Spleen (tissue), 13 donors: ENCODE data around the gene GTF2I. TPM values are rescaled to one million over a fixed set of nuclear protein-coding genes. Genes with fewer than 3 reads are reported as not detected.

Experiments
- DNase-seq: peaks from one replicate; pipeline ENCODE4 v3.0.0-alpha.2; 2020
- H3K27ac ChIP-seq, 8 donors: fragments of 200-600 bp; sonication (generic) in 7 of 8; 1 replicate in 4 of 8; 2 replicates in 4 of 8; pipeline versions ENCODE4 v1.5.0 to v1.8.0; 2016 to 2021; ENCODE audit warnings: inconsistent platforms in 4 of 8, mild to moderate bottlenecking in 4 of 8, moderate library complexity in 1 of 8
- H3K27me3 ChIP-seq, 7 donors: fragments of 200-600 bp; sonication (generic) in 6 of 7; replicated peaks in 1 of 7; 1 replicate in 4 of 7; 2 replicates in 3 of 7; pipeline versions ENCODE4 v1.5.0 to v1.8.0; 2016 to 2021; ENCODE audit warnings: inconsistent platforms in 3 of 7, mild to moderate bottlenecking in 1 of 7
- H3K36me3 ChIP-seq, 6 donors: fragments of 200-600 bp; sonication (generic) in 5 of 6; 1 replicate in 4 of 6; 2 replicates in 2 of 6; pipeline versions ENCODE4 v1.5.0 to v1.8.0; 2016 to 2021; ENCODE audit warnings: inconsistent platforms in 2 of 6
- H3K4me1 ChIP-seq, 6 donors: fragments of 200-600 bp; sonication (generic) in 5 of 6; 1 replicate in 3 of 6; 2 replicates in 3 of 6; pipeline versions ENCODE4 v1.5.0 to v1.8.0; 2016 to 2021; ENCODE audit warnings: inconsistent platforms in 3 of 6
- H3K4me3 ChIP-seq, 8 donors: fragments of 200-600 bp; sonication (generic) in 7 of 8; 1 replicate in 4 of 8; 2 replicates in 4 of 8; pipeline versions ENCODE4 v1.5.0 to v1.8.0; 2016 to 2021; ENCODE audit warnings: inconsistent platforms in 4 of 8, mild to moderate bottlenecking in 4 of 8, moderate library complexity in 2 of 8
- H3K9me3 ChIP-seq, 8 donors: fragments of 200-600 bp; sonication (generic) in 7 of 8; 1 replicate in 4 of 8; 2 replicates in 4 of 8; pipeline versions ENCODE4 v1.5.0 to v1.8.0; 2016 to 2021; ENCODE audit warnings: inconsistent platforms in 4 of 8
- POLR2A ChIP-seq, 3 donors: fragments of 450-650 bp; IDR thresholded peaks; one replicate each; pipeline ENCODE4 v1.5.1; 2017; ENCODE audit warnings: antibody characterized with exemption in 3 of 3, mild to moderate bottlenecking in 1 of 3
- POLR2AphosphoS5 ChIP-seq, 3 donors: sonication (generic); formaldehyde crosslinking; IDR thresholded peaks; one replicate each; pipeline ENCODE4 v1.5.1; 2017; ENCODE audit warnings: antibody characterized with exemption in 3 of 3
- WGBS, 5 donors: extraction: QIAGEN DNeasy Blood & Tissue Kit in 3 of 5; methylation state at CpG; one replicate each; pipeline versions ENCODE4 v1.1.5 to v1.1.7; 2013 to 2018; 5-methylcytosine and 5-hydroxymethylcytosine counted together
- intact Hi-C: fragments of 100-400 bp; cut with DNase I; formaldehyde crosslinking; loops from one replicate; pipeline ENCODE4 v1.15.0; 2023; ENCODE audit warnings: low total_unique reads
- long read RNA-seq, 2 donors: transcript quantifications; one replicate each; lab custom pipeline, GENCODE V29; 2026
- polyA plus RNA-seq, 3 donors: library from polyadenylated mRNA; stranded (reverse); fragments of 200-250 nt; gene quantifications; one replicate each; pipeline ENCODE4 v1.2.1, GENCODE V29; 2013
- total RNA-seq, 7 donors: library from RNA; depleted of rRNA in 3 of 7; stranded (reverse); fragments of >200 nt in 3 of 7; fragmentation: NEBNext Ultra II Directional in 4 of 7; extraction: Animal tissue kit (Norgen Biotek cat#: 25700) in 4 of 7; gene quantifications; one replicate each; pipeline versions ENCODE4 v1.1.0 to v1.2.1, GENCODE V29; 2016 to 2021
- TF ChIP-seq, protein P1 (sequence below), 11 experiments: fragments of 200-600 bp in 7 of 11; fragments of 450-650 bp in 4 of 11; sonication (generic) in 4 of 11; IDR thresholded peaks in 8 of 11; conservative IDR thresholded peaks in 3 of 11; 1 replicate in 7 of 11; 2 replicates in 4 of 11; pipeline versions ENCODE4 v1.4.0 to v1.8.0; 2016 to 2021; ENCODE audit warnings: antibody characterized with exemption in 11 of 11, inconsistent platforms in 4 of 11, mild to moderate bottlenecking in 1 of 11
- donor health status: healthy with polysubstance abuse.
- donor health status: DM: no; HTN: no; CAD: no; lungs with moderate emphysema.
- donor health status: DM: no; HTN: no; CAD: no.
- donor health status: Bipolar disorder and iron deficiency.
- donor health status: healthy.
- donor health status: DM: no; HTN: no; CAD: no.
- donor health status: DM: yes; HTN: yes; CAD: no.

Gene GTF2I
- 100 to 1,000 TPM; 162 to 257 (median 203) TPM for total RNA-seq
- polyA plus RNA-seq, result 10 to 100 TPM; 13.5 to 30.8 (median 16.3) TPM
- long read RNA-seq, donor 1, full-length matches to known transcripts, result 11 of 23 reads
- long read RNA-seq, donor 1, partial matches to known transcripts, result 12 of 23 reads
- long read RNA-seq, donor 1, other reads (novel, unspliced or antisense), result 0 of 23 reads
- long read RNA-seq, donor 2, full-length matches to known transcripts, result 16 of 28 reads
- long read RNA-seq, donor 2, partial matches to known transcripts, result 12 of 28 reads
- long read RNA-seq, donor 2, other reads (novel, unspliced or antisense), result 0 of 28 reads

DNA sequence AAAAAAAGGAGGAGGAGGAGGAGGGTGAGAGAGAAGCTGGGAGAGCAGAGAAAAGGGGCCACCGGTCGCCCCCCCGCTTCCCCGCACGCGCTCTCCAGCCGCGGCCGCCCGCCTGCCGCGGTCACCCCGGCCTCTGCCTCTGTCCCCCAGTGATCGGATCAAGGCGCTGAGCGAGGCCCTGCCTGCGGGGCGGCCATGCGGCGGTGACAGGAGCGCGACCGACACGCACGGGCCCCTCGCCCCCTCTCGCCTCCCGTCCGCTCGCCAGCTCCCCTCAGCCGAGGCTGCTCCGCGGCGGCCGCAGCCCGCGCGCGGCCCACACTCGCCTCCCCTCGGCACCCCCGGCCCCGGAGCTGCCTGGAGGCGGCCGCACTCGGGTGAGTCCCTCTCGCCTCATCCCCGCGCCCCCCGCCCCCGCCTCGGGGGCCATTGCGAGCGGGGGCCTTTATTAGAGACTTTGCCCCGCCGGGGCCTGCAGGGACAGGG lies at the start of gene GTF2I:
GTF2I (plus strand) TSS at position 27 of the 486 bp plus-strand sequence. CDS start 31,411 bp downstream, outside the sequence.
- H3K9me3 ChIP-seq, result no peaks in the 10 kb centered on the region
- peaks cover 41 to 65% (median 59%) of the 10 kb centered on the region in 6 donors for H3K4me1 ChIP-seq
- peak within 1 kb of the TSS; percentile 84 to 100 (median 98) for H3K4me3 ChIP-seq
- TF ChIP-seq, protein P1, sequence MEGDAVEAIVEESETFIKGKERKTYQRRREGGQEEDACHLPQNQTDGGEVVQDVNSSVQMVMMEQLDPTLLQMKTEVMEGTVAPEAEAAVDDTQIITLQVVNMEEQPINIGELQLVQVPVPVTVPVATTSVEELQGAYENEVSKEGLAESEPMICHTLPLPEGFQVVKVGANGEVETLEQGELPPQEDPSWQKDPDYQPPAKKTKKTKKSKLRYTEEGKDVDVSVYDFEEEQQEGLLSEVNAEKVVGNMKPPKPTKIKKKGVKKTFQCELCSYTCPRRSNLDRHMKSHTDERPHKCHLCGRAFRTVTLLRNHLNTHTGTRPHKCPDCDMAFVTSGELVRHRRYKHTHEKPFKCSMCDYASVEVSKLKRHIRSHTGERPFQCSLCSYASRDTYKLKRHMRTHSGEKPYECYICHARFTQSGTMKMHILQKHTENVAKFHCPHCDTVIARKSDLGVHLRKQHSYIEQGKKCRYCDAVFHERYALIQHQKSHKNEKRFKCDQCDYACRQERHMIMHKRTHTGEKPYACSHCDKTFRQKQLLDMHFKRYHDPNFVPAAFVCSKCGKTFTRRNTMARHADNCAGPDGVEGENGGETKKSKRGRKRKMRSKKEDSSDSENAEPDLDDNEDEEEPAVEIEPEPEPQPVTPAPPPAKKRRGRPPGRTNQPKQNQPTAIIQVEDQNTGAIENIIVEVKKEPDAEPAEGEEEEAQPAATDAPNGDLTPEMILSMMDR (IDR thresholded peaks at IDR 0.05 in 8 of 11, conservative IDR thresholded peaks at IDR 0.05 in 3 of 11), result no peak
- TF ChIP-seq POLR2A (IDR thresholded peaks at IDR 0.05), result no peak
- no peak for TF ChIP-seq POLR2AphosphoS5 (IDR thresholded peaks at IDR 0.05)
- WGBS, 5 donors, result 0 to 1% (median 1%) methylated on average over 23 to 56 of the region's 56 CpGs
- intact Hi-C loops, result no loop called here
- H3K27ac ChIP-seq, result peak within 1 kb of the TSS; percentile 98 to 100 (median 100)
- peak; percentile 94 for DNase-seq
- H3K27me3 ChIP-seq, result no peaks in the 10 kb centered on the region
- no peaks in the 10 kb centered on the region for H3K36me3 ChIP-seq

DNA sequence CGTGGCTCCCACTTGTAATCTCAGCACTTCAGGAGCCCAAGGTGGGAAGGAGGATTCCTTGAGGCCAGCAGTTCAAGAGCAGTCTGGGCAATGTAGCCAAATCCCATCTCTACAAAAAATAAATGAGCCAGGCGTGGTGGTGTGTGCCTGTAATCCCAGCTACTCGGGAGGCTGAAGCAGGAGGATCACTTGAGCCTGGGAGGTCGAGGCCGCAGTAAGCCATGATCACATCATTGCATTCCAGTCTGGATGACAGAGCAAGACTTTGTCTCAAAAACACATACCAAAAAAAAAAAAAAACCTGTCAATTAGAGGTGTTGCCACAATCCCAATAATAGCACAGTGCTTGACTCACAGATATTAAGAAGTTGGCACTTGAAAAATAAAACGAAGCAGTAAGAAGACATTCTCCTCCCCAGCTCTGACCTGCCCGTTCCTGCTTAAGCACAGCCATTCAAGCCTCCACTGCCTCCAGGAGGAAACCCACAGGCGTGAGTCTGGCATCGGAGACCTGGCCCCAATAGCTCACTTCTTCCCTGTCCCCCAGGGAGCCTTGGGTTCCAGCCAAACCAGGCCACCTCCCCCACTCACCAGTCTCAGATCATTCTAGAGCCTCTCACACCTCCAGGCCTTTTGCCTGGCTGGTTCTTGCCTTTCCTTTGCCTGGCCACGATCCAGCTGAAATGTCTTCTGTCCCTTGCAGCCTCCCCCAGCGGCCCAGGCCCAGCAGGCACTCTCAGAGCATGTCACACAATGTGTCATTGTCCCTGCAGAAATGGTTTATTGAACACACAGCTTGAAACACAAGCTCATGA lies 45.3 kb upstream of the GTF2I start:
- Histone ChIP-seq H3K27ac (no peak overlapping the region), H3K36me3 (no peaks in the 10 kb centered on the region), H3K4me1 (peaks cover 4 to 13% (median 7%) of the 10 kb centered on the region in 6 donors), H3K27me3 (no peaks in the 10 kb centered on the region), H3K4me3 (no peak overlapping the region), H3K9me3 (no peaks in the 10 kb centered on the region)
- intact Hi-C loops, result no loop called here
- no peak for DNase-seq
- TF ChIP-seq POLR2AphosphoS5 (IDR thresholded peaks at IDR 0.05) (no peak), POLR2A (IDR thresholded peaks at IDR 0.05) (no peak)
- TF ChIP-seq, protein P1 (IDR thresholded peaks at IDR 0.05 in 8 of 11, conservative IDR thresholded peaks at IDR 0.05 in 3 of 11), result no peak
- 65 to 68% (median 68%) methylated on average over 11 of the region's 11 CpGs for WGBS, 5 donors

DNA sequence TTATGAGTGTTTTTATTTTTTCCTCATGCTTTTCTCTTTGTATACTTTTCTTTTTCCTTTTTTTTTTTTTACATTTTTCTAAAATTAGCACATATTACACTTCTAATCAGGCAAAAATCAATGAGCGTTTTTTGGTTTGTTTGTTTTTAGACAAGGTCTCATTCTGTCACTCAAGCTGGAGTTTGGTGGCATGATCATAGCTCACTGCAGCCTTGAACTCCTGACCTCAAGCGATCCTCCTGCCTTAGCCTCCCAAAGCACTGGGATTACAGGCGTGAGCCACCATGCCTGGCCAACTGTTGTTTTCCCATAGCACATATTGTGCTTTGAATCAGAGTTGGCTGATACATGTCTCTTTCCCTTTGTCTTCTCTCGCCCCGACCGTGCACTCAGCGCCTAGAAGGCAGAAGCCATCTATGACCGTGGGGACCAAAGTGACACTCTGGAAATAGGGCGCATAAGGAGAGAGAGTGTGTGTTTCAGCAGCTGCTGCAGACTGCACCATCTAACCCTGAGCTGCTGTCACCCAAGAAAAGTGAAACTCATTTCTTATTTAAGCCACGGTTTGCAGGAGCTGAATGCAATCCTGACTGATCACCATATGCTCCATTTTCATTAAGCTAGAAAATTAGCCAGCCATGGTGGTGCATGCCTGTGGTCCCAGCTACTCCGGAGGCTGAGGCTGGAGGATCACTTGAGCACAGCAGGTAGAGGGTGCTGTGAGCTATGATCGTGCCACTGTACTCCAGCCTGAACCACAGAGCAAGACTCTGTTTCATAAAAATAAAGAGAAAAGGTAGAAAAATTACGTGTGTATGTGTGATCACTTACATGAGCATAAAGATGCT lies 41.4 kb upstream of the GTF2I start:
- Histone ChIP-seq H3K9me3 (no peaks in the 10 kb centered on the region), H3K4me3 (no peak overlapping the region), H3K27ac (no peak overlapping the region), H3K4me1 (peaks cover 4 to 24% (median 14%) of the 10 kb centered on the region in 6 donors), H3K36me3 (no peaks in the 10 kb centered on the region), H3K27me3 (no peaks in the 10 kb centered on the region)
- TF ChIP-seq POLR2A (IDR thresholded peaks at IDR 0.05), result no peak
- TF ChIP-seq POLR2AphosphoS5 (IDR thresholded peaks at IDR 0.05), result no peak
- TF ChIP-seq, protein P1 (IDR thresholded peaks at IDR 0.05 in 8 of 11, conservative IDR thresholded peaks at IDR 0.05 in 3 of 11), result no peak
- DNase-seq, result no peak
- WGBS, 5 donors, result 82 to 89% (median 86%) methylated on average over 13 of the region's 13 CpGs
- intact Hi-C loops, result no loop called here
